Stimulated activated CD4-positive, alpha-beta T cell treated with anti-CD3 and anti-CD28 coated beads, Interleukin-12 subunit alpha, Interleukin-12 subunit beta, amount 100 ng/mL, for 24 hours (primary cell): ENCODE data around the gene RBMS2.
A peak's percentile ranks its signal among the peaks of the same experiment; 100 is the strongest.

ENCODE experiments used
- DNase-seq, 2 experiments: peaks; one replicate each; pipeline ENCODE4 v3.0.0-alpha.2; 2020; ENCODE audit warnings: low read depth in 2 of 2

The RBMS2 gene

GRCh38 chr12:56630180-56630632 lies 108.6 kb downstream of the RBMS2 start, which contains the start of gene BAZ2A:
Gene BAZ2A (minus strand): TSS chr12:56630326. CDS start chr12:56617530, 12,796 bp downstream.
- peak; percentile 75 to 84 for DNase-seq

GRCh38 chr12:56631790-56632700 lies 110.4 kb downstream of the RBMS2 start:
- DNase-seq, result peak; percentile 9 to 54

DNA sequence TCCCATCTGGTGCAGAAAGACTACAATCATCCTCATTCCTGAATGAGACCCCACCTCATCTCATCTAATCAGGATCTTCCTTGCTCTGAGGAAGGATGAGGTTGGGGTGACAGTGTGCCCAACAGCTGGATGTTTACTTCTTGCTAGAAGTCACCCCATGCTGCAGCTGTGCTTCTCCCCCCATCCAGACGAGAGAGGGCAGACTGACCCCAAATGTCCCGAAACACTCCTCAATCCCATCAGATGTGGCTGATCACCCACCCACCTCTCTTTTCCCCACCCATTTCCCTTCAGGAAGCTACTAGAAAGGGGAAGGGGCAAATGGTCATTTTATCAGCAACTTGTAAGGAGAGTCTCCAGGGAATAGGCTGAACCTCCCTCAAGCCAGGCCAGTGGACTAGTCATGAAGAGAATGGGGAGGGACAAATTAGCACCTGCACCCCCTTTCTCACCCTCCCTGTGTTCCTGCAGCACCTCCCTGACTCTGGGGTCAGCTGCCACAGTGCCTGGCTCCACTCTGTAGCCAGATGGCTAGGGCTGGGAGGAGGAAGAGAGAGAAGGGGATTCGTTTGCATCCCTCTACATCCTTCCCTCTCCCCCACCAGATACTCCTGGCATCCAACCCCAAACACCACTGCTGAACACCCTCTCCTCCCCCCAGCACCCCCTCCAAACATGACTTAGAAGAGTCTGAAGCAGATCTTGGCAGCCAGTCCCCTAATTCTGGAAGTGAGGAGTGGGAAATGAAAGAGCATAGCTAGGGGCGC lies 111.3 kb downstream of the RBMS2 start:
- DNase-seq, result no peak

- DNase-seq, result no peak
These were observed 112.0 kb downstream of the RBMS2 start for GRCh38 chr12:56633468-56634241.

- peak in 1 of 2 experiments; percentile 23 for DNase-seq
These were observed 112.7 kb downstream of the RBMS2 start for GRCh38 chr12:56634242-56634836.

- DNase-seq, result peak; percentile 17 to 55
These were observed 113.5 kb downstream of the RBMS2 start for GRCh38 chr12:56634837-56635791.

GRCh38 chr12:56635806-56636674 lies 114.4 kb downstream of the RBMS2 start:
- DNase-seq, result peak; percentile 76 to 92

GRCh38 chr12:56636675-56637540 lies 115.3 kb downstream of the RBMS2 start:
- peak; percentile 76 to 84 for DNase-seq

- no peak for DNase-seq
These were observed 116.0 kb downstream of the RBMS2 start for GRCh38 chr12:56637621-56638020.

DNA sequence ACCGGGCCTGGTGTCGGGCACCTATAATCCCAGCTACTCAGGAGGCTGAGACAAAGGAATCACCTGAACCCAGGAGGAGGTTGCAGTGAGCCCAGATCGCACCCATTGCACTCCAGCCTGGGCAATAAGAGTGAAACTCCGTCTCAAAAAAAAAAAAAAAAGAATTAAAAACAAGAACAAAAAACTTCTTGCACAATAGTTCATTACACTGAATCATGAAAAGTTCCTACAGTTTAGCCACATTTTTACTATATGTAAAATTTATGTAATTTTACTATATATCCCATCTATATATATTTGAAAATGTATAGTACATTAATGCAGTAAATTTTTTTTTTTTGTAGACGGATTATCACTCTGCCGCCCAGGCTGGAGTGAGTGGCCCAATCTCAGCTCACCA lies 119.6 kb downstream of the RBMS2 start:
- DNase-seq, result no peak

GRCh38 chr12:56644654-56645053 lies 123.0 kb downstream of the RBMS2 start:
- no peak for DNase-seq

GRCh38 chr12:56645201-56645716 lies 123.6 kb downstream of the RBMS2 start:
- no peak for DNase-seq
